GM12892 (cell line): ENCODE data around the gene LCP2.

Source experiments
- POLR2A ChIP-seq: IDR thresholded peaks from 2 replicates; pipeline ENCODE4 v1.6.1; 2011; ENCODE audit warnings: low read depth, low read length, control low read depth
- POLR2AphosphoS5 ChIP-seq: IDR thresholded peaks from 2 replicates; pipeline ENCODE4 v1.6.1; 2011; ENCODE audit warnings: low read depth, low read length, control low read depth
- TAF1 ChIP-seq: IDR thresholded peaks from 2 replicates; pipeline ENCODE4 v1.6.1; 2011; ENCODE audit warnings: low read depth, mild to moderate bottlenecking, control low read depth, low read length, borderline replicate concordance

- TF ChIP-seq POLR2AphosphoS5 (no peak), POLR2A (no peak), TAF1 (no peak)
These were observed 45.6 kb upstream of the LCP2 start for GRCh38 chr5:170343177-170343576.
